ENCODE results near the gene ZNF672.
"Not testable (repeated sequence)": the region's sequence is repeated elsewhere in the genome, so short reads cannot be mapped to it uniquely, and the experiment has no call there.

The ZNF672 gene

DNA sequence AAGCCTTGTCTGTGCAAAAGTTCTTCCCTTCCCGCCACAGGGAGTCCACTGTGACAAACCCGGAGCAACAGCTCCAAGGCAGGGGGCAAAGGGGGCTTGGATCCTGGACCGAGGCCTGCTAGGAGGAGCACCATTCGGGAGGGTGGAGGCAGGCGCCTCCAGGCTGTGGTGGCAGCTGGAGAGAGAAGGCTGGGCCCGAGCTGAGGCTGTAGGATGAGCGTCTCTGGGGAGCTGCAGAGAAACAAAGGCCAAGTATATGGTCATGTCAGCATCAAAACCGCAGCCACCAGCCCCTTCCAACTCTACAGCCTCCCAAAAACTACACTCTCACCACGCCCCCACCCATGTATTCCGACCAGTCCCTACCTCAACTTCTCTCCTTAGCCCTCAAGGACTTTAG is 12.9 kb upstream of the ZNF672 start:
- H3K4me3 ChIP-seq (ENCODE audit: low read depth, low read length): peak overlapping the region; percentile 94
- DNase-seq (ENCODE audit: low read depth): no peak
- TF ChIP-seq, protein P1, sequence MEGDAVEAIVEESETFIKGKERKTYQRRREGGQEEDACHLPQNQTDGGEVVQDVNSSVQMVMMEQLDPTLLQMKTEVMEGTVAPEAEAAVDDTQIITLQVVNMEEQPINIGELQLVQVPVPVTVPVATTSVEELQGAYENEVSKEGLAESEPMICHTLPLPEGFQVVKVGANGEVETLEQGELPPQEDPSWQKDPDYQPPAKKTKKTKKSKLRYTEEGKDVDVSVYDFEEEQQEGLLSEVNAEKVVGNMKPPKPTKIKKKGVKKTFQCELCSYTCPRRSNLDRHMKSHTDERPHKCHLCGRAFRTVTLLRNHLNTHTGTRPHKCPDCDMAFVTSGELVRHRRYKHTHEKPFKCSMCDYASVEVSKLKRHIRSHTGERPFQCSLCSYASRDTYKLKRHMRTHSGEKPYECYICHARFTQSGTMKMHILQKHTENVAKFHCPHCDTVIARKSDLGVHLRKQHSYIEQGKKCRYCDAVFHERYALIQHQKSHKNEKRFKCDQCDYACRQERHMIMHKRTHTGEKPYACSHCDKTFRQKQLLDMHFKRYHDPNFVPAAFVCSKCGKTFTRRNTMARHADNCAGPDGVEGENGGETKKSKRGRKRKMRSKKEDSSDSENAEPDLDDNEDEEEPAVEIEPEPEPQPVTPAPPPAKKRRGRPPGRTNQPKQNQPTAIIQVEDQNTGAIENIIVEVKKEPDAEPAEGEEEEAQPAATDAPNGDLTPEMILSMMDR (IDR thresholded peaks at IDR 0.05; ENCODE audit: control insufficient read depth, extremely low read depth, insufficient read depth): no peak

DNA sequence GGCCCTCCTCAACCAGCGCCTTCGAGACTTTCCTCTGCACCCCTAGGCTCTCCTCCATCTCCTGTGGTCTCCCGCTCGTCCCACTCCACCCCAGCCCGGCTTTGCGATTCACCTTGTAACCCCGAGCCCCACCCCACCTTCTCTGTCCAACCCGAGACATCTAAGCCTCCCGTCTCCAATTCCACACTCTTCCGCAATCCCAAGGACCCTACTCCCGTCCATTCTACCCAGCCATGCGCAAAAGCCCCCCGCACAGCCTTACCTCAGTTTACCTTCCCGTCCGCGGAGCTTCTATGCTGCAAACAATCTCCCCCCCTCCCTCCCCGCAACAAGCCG is 12.5 kb upstream of the ZNF672 start:
- DNase-seq (ENCODE audit: low read depth): no peak
- TF ChIP-seq, protein P1 (IDR thresholded peaks at IDR 0.05; ENCODE audit: control insufficient read depth, extremely low read depth, insufficient read depth): no peak
- H3K4me3 ChIP-seq (ENCODE audit: low read depth, low read length): peak overlapping the region; percentile 94

DNA sequence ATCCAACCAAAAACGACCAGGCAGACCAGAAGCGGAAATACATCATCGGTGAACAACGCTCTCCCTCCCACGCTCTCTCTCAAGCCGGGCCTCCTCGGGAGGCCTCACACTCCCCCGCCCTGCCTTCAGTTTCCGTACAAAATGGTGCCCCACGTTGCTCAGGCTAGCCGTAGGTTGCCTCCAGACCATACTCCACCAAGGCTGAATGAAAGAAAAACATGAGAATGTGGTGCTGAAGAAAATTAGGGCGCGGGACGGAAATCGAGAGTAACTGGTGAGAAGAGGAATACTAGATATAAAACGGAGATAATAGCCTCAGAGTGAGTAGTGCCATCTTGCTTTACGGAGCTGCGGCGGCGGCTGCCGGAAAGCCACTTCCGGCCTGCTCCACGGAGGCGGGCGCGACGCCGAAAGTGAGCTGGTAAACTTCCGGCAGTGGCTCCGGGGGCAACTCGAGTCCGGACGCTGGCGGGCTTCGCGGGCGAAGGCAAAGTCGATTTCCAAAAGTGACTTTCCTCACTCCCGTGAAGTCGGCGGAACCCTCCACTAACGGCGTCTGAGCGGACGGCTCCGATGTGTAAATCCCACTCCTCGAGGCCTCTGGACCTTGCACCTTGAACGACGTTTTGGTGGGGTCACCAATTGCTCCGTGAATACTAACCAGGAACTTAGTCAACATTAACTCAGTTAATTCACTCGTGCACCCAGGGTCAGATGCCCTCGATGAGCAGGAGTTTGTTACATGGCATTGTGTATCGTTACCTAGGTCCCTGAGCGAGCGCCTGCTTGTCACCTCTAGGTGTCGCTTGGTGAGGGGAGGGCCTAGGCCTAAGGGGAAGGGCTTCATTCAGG is 11.9 kb upstream of the ZNF672 start, which contains the start of gene SH3BP5L:
Gene SH3BP5L (minus strand): TSS at position 7 of the 852 bp plus-strand sequence. CDS start 980 bp downstream, outside the sequence.
- peak; percentile 90 for DNase-seq (ENCODE audit: low read depth)
- TF ChIP-seq, protein P1 (IDR thresholded peaks at IDR 0.05; ENCODE audit: control insufficient read depth, extremely low read depth, insufficient read depth): peak; percentile 79
- peak within 1 kb of the TSS; percentile 94 for H3K4me3 ChIP-seq (ENCODE audit: low read depth, low read length)

DNA sequence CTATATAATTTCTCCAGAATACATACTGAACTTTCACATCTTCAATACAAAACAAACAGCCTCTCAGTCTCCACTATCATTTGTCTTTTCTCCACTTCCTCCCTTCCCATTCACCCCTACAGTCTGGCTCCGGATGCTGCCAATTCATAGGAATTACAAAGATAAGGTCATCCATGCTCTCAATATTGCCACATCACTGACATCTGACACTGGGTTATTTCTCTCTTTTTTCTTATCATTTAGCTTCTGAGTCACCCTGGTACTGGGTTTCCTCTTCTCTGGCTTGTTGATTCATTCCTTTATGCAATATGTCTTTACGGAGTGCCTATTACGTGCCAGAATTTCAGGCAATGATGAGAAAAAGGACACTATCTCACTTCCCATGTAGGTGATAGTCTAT is 9.2 kb upstream of the ZNF672 start:
- no peak for DNase-seq (ENCODE audit: low read depth)
- TF ChIP-seq, protein P1 (IDR thresholded peaks at IDR 0.05; ENCODE audit: control insufficient read depth, extremely low read depth, insufficient read depth): no peak
- H3K4me3 ChIP-seq (ENCODE audit: low read depth, low read length): no peak overlapping the region

DNA sequence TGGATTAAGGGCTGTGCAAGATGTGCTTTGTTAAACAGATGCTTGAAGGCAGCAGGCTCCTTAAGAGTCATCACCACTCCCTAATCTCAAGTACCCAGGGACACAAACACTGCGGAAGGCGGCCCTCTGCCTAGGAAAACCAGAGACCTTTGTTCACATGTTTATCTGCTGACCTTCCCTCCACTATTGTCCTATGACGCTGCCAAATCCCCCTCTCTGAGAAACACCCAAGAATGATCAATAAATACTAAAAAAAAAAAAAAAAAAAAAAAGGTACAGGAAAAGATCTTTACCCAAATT is 7.4 kb upstream of the ZNF672 start:
- H3K4me3 ChIP-seq (ENCODE audit: low read depth, low read length); DNase-seq (ENCODE audit: low read depth): not testable (repeated sequence)

DNA sequence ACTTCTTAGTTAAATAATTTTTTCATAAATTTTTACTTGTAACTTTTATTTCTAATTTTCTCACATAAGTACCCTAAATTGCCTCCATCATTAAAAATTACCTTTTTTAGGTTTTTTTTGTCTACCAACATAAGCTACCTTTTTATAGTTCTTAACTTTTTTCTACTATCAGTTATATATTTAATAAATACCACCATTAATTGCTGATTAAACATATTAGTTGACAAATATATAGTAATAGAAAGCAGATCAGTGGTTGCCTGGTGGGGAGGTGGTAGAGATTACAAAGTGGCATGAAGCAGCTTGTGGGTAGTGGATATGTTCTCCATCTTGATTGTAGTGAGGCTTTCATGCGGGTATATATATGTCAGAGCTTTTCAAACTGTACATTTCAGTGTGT is 6.2 kb upstream of the ZNF672 start:
- no peak overlapping the region for H3K4me3 ChIP-seq (ENCODE audit: low read depth, low read length)
- DNase-seq (ENCODE audit: low read depth): no peak
- TF ChIP-seq, protein P1 (IDR thresholded peaks at IDR 0.05; ENCODE audit: control insufficient read depth, extremely low read depth, insufficient read depth): no peak

DNA sequence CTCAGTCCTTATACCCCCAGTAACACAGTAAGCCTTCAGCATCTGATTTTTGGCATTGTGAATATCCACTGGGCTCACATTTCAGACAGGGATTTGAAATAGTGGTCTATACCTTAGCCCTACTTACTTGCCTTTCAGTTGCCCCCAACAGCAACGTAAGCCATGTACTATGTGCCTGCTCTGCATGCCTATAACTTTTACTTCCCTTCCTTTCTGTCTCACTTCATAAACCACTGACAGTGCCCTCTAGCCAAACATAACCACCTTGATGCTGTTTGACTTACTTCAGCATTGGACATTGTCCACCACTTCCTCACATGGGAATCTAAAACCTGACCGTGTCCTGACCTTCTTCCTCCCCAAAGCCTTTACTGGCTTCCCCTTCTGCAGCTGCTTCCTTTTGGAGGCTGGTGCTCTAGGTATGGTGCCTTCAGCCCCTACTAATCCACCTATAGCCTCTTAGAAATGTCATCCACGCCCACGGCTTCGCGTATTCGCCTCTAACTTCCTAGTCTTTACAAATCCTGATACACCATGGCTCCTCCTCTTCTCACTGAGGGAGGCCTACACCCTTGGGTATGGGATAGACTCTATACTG is 3.6 kb upstream of the ZNF672 start:
- DNase-seq (ENCODE audit: low read depth): no peak
- TF ChIP-seq, protein P1 (IDR thresholded peaks at IDR 0.05; ENCODE audit: control insufficient read depth, extremely low read depth, insufficient read depth): no peak
- no peak overlapping the region for H3K4me3 ChIP-seq (ENCODE audit: low read depth, low read length)

Measured in LNCaP clone FGC (cell line).